Right renal pelvis (tissue), 4 donors: ENCODE results near the gene ENSA. TPM values are rescaled to one million over a fixed set of nuclear protein-coding genes. Genes with fewer than 3 reads are reported as not detected.
"Not testable (repeated sequence)": the region's sequence is repeated elsewhere in the genome, so short reads cannot be mapped to it uniquely, and the experiment has no call there.

ENCODE experiments used
- DNase-seq, 4 donors: peaks; one replicate each; pipeline ENCODE4 v3.0.0-alpha.2; 2013; ENCODE audit warnings: low read depth in 4 of 4, low spot score in 3 of 4, missing footprints in 1 of 4
- polyA plus RNA-seq, 4 donors: library from polyadenylated mRNA; unstranded; fragments of 120-200 nt; gene quantifications; one replicate each; pipeline ENCODE4 v1.2.1, GENCODE V29; 2013; ENCODE audit not compliant: insufficient read length in 4 of 4

ENSA gene
- polyA plus RNA-seq, 4 donors: 220 to 235 (median 227) TPM

DNA sequence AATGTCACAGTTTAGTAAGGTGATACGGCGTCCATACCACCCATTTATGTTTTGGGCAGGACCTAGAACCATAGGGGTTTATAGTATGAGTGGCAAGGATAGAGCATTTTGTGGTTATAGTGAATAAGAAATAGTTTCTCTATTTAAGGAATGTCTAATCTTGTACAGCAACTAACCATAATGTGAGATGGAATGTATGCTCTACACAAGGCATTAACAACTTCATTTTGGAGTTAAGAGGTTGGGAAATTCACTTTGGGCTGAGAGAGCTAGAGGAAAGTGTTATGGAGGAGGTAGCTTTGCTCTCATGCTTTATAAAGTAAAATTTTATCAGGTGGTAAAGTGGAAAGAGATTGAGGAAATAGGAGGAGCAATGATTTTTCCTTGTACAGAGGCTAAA lies 47.0 kb downstream of the ENSA start:
- no peak for DNase-seq

DNA sequence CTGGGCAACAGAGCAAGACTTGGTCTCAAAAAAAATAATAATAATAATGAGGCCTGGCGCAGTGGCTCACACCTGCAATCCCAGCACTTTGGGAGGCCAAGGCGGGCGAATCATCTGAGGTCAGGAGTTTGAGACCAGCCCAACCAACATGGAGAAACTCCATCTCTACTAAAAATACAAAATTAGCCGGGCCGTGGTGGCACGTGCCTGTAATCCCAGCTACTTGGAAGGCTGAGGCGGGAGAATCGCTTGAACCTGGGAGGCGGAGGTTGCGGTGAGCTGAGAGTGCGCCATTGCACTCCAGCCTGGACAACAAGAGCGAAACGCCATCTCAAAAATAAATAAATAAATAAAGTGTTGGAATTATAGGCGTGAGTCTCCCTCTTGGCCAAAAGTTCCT lies 47.5 kb downstream of the ENSA start:
- not testable (repeated sequence) for DNase-seq

DNA sequence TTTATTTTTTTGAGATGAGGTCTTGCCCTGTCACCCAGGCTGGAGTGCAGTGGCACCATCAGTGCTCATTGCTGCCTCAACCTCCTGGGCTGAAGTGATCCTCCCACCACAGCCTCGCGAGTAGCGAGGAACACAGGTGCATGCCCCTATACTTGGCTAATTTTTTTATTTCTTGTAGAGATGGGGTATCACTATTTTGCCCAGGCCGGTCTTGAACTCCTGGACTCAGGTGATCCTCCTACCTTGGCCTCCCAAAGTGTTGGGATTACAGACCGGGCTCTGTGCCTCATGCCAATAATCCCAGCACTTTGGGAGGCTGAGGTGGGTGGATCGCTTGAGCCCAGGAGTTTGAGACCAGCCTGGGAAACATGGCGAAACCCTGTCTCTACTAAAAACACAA lies 48.0 kb downstream of the ENSA start:
- DNase-seq: not testable (repeated sequence)

DNA sequence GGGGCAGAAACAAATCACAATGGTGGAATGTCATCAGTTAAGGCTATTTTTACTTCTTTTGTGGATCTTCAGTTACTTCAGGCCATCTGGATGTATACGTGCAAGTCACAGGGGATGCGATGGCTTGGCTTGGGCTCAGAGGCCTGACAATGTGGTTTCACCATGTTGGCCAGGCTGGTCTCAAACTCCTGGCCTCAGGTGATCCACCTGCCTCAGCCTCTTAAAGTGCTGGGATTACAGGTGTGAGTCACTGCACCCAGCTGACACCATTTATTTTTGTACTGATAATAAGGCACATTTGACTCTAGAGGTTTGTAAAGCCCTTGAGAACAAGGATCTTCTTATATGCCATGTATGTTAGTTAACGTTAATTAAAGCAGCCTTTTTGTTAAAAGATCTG lies 48.4 kb downstream of the ENSA start:
- not testable (repeated sequence) for DNase-seq

DNA sequence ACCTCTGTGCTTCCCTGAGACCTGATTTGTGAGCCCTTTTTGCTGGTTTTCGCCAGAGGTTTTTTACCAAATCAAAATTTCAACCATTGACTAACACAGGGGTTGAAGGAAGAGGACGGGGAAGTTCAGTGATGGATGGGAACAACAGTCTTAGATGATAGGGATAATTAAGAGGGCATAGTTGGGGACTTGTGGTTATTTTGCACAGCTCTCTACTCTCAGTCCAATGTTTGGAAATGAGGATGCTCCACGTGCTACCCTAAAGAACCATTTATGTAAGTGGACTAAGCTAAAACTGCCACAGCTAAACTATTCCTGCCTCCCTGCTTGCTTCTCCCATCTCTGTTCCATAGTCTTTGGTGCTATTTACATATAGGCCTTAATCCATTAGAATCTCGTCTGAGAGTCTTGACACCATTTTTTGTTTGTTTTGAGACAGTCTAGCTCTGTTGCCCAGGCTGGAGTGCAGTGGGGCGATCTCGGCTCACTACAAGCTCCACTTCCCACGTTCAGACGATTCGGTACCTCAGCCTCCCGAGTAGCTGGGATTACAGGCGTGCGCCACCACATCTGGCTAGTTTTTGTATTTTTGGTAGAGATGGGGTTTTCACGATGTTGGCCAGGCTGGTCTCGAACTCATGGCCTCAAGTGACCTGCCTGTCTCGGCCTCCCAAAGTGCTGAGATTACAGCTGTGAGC lies 49.3 kb downstream of the ENSA start:
- DNase-seq: no peak

DNA sequence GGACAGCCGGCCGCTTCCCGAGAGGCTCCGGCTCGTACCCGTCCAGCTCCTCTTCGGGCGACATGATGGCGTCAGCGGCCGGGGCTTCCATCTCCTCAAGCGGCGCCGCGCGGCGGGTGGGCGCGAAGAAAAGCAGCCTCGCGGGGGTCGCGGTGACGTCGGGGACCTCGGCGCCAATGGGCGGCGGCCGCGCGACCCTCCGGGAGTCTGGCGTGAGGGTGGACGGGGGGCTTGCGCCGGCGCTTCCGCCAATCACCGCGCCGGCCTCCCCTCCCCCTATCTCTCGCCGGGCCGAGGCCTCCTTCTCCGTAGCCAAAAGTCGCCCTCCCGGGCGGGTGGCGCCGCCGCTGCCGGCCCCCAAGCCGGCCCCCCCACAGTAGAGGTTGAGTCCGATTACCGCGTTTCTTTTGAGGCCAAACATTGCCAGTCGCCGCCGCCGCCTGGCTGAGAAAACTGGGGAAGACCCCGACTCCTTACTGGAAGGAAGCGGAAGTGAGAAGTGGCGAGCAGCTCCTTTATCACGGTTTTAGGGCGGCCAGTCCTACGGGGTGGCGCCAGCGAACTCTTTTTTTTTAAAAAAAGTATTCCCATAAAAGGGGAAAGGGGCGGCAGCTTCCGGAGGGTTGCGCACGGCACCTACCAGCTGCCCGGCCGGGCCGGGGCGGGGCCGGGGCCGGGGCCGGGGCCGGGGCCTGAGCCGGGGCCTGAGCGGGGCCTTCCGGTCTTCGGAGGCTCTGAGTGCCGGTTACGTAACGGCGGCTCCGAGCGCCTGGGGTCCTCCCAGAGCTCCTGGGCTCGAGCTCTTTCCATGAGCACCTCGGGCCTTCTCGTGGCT lies 50.1 kb downstream of the ENSA start, which contains the start of gene MCL1:
MCL1 (minus strand) TSS at position 501 of the 835 bp plus-strand sequence; CDS start at position 421, 80 bp downstream.
- DNase-seq: peak; percentile 82 to 90 (median 88)

DNA sequence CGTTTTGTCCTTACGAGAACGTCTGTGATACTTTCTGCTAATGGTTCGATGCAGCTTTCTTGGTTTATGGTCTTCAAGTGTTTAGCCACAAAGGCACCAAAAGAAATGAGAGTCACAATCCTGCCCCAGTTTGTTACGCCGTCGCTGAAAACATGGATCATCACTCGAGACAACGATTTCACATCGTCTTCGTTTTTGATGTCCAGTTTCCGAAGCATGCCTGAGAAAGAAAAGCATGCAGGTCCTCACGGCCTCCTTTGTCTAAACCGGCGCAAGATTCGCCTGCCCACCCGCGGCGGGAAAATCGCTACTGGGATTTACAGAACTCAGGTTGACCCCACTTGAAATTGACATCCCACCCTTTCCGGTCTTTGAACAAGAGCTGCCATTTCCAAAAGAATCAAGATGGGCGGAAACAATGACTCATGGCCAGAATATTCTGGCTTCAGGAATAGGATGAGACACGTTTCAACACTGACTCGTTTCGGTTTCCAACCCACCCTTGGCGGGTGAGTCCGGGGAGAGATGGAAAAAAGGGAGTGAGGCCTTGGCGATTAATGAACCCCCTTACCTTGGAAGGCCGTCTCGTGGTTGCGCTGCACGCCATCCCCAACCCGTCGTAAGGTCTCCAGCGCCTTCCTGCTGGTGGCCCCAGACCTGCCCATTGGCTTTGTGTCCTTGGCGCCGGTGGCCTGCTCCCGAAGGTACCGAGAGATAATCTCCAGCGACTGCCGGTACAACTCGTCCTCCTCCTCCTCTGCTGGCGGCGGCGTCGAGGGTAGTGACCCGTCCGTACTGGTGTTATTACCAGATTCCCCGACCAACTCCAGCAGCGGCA lies 50.9 kb downstream of the ENSA start:
- DNase-seq: peak in 2 of 4 donors; percentile 49 to 56

DNA sequence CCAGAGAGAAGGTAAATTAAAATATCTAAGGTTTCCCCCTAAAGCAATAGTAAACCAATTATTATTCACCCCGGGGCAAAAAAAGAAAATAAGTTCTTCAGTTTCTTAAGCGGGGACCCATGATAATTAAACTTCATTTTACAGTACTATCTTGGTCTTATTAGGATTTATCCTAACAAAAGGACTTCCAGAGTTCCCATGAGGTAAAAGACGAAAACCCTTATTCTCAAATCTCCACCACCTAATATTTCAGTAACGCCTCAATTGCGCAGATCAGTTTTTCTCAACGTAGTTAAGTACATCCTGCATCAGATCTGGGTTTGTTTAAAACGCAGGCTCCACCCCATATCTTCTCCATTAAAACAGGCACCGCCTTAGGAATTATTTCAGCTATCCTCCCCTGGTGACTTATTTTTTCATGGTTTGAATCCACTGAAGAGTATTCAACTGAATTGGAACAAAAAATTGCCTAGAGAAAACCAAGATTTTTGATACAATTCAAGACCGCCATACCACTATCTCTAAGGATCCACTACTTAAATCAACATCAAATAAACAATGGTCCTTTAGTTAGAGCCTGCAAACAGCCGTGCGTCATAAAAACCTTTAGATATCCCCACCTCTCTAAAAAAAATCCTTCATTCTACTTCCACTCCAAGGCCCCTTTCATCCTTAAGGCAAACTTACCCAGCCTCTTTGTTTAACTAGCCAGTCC lies 51.7 kb downstream of the ENSA start:
- no peak for DNase-seq

DNA sequence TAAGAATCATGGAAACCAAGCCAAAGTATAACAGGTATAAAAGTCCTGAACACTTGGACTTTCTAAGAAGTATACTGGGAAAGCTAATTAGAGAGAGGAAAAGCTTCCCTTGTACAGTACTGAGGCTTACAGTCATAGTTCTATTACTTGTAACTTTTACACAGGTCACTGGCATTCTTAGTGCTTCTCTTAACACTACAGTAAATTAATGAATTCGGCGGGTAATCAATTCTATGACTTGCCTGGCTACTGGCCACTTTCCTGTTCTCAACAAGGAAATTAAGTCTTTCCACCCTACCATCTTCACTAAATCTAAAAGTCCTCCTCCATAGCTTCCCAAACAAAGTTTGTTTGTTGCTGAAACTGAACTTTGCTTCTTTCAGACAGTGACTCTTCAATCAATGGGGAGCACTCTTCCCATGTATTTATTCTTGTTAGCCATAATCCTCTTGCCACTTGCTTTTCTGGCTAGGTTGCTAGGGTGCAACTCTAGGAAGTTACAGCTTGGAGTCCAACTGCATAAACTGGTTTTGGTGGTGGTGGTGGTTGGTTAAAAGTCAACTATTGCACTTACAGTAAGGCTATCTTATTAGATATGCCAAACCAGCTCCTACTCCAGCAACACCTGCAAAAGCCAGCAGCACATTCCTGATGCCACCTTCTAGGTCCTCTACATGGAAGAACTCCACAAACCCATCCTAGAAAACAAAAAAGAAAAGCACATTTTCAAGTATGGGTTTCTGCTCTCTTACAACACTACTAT lies 52.4 kb downstream of the ENSA start:
- no peak for DNase-seq

DNA sequence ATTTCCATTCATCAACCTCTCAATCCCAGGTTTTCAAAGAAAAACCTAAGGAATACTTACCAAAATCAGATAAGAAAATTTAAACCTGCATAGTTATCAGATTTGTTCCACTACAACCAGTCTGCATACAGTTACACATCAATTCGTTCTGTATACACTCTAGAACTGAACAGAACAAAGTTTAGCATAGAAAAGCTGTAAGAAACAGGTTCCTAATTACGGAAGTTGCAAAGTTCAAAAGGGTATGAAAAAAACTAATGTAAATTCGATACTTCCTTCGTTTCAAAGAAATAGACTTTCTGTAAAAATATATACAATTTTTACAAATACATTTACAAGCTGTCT lies 53.1 kb downstream of the ENSA start:
- no peak for DNase-seq

DNA sequence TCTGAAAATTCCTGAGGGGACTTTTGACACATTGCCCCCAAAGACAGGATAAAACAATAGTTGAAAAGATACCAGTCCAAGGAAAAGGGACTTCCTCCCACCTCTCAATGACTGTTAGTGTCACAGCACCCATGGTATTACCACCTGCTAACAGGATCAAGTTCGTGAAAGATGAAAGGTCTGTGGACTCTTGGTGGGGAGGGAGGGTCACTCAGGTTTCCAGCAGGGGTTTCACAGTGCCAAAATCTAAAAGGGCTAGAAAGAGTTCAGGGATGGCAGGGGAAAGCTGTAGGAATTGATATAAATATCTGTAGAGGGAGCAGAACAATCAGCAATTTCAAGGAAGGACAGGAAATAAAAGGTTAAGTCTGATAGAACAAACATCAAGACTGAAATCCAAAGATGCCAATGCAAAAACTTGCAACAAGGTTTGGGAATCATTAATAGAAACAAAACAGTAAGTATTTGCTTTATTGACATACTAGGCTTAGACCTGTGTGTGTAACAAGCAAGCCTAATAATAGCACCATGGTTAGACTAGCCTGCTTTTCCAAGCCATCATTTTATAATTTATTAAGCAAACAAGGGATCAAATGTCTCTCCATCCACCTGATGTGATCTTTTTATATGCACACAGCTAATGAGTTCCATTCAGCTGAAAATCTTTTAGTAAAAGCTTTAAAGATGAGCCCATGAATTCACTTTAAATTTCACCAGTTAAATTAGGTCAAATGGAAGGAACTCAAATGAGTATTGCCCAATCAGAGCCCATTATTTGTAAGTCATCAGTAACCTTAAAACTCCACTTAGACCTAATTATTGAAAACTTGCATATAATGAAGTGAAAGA lies 53.7 kb downstream of the ENSA start:
- DNase-seq: no peak

DNA sequence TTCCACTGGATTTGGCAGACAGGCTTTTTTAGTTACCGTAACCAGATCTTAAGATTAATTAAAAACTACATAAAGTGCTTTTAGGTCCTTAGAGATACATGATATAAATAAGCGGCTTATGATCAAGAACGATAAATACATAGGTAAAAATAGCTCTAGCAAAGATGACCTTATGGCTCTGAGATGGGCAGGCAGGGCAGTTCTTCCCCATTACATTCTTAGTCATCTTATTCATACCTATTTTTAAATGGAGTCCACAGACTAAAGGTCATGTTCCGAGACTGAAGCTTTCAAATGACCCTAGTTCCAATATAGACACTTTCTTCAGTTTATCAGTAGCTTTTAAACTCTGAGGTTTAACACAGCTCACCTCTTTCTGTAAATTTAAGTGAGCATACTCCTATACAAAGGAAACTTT lies 54.3 kb downstream of the ENSA start:
- DNase-seq: no peak

DNA sequence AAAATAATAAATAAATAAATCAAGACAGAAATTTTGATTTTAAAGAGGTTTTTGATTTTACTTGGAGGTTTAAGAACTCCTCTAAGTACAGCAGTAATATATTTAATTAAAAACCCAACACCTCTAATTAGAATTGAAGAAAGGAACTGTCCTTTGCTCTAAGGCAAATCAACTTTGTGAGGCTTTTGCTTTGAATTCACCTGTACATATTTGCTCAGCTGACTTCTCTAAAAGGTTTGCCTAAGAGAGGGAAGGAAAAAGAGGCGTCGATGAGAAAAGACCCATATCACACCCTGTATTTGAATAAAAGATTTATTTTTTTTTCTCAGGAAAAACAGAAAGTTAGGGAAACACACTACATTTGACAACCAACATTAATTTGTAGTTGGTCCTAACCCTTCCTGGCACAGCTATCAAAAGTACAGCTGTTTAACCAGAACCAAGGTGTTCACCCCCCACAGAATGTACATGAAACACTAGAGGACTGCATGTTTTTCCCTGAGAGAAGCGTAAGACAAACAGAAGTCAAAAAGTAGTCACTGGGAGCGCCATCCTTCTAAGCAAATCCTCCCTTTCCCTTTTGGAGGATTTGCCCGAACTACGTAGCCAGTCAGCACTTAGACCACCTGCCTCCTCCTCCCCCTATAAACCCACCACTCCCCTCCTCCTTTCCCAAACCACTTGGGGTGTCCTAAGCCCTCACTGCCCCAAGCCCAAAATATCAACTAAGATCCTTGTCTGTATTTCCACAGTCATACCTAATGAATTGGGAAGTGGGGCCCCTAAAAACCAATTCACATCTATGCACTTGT lies 54.9 kb downstream of the ENSA start:
- DNase-seq: no peak

DNA sequence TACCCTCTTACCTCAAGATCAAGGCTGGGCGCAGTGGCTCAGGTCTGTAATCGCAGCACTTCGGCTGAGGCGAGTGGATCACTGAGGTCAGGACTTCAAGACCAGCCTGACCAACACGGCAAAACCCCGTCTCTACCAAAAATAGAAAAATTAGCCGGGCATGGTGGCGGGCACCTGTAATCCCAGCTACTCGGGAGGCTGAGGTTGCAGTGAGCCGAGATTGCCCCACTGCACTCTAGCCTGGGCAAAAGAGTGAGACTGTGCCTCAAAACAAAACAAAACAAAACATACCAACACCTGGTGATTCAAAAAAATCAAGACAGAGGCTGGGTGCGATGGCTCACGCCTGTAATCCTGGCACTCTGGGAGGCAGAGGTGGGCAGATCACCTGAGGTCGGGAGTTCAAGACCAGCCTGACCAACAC lies 55.8 kb downstream of the ENSA start:
- not testable (repeated sequence) for DNase-seq

DNA sequence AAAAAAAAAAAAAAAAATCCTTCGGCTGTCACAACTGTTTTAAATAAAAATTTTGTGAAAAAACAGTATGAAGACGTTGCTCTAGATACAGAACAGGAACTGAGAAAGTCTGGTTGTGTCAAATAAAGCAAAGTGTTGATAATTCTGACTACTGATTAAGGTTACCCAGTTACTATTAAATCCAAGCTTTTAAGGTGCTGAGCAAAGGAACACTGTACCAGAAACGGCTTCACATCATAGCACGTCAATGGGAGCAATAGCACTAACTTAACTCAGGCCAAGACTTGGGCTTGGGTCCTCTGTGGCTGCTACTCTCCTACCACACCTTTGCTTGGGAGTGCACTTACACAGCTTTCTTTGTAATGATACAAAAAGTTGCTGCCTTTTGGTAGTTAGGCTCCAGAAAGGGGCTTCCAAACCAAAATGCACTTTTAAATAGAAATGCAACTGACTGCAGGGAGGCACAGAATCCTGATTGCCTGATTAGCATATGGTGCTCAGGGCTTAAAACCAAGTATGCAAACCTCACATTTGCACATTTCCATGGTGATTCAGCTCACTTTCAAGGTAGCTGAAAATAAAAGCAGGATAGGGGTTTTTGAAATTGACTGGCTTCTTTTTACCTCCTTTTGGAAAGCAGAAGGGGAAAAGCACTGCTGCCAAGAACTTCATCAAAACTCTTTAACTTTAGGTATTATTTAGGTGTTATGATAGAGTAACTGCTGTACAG lies 56.3 kb downstream of the ENSA start:
- no peak for DNase-seq
